HG03066 (cell line): Measurements from ENCODE around the gene GABPA.
"Not testable (repeated sequence)": the region's sequence is repeated elsewhere in the genome, so short reads cannot be mapped to it uniquely, and the experiment has no call there.

Source experiments
- ATAC-seq: cut with Tn5 transposase; IDR thresholded peaks from one replicate; pipeline ENCODE4 v1.9.1; 2021; ENCODE audit warnings: low read depth; ENCODE audit not compliant: unreplicated experiment

The GABPA gene

DNA sequence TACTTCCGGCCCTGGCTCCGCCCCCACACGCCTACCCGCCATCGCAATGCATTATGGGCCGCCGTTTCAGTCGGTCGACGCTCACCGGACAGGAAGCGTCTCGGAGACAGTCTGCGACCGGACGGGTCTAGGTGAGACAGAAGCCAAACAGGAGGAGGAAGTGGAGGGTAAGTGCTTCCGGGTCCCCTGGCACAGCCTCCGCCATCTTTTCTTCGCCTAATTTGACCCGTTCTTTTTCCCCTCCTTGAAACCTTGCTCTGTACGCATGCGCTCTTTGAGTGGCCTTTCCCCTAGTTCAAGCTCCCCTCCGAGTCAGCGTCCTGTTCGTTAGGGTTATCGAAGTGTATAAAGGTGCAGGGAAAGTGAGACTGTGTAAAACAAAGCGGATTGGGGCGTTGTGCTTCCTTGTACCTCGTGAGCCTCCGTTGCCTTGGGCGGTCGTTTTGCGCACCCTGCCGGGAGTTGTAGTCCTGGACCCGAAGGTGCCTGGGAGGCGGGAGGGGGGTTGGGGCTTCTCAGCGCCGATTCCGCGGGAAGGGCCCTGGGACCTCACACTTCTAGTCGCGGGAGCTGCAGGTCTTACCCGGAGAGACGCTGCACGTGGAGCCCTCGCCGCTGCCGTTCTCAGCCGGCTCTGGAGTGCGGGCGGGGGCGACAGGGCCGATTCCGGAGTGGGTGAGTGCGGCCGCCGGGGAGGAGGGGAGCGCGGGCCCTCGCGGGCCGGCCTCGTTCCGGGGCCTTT, at the start of gene GABPA, which contains the start of gene ATP5PF:
Gene GABPA (plus strand): TSS at position 69 of the 742 bp plus-strand sequence. CDS start 6,627 bp downstream, outside the sequence.
Gene ATP5PF (minus strand): TSS at position 1 of the 742 bp plus-strand sequence. CDS start 5,110 bp downstream, outside the sequence.
- ATAC-seq, result peak; percentile 86

DNA sequence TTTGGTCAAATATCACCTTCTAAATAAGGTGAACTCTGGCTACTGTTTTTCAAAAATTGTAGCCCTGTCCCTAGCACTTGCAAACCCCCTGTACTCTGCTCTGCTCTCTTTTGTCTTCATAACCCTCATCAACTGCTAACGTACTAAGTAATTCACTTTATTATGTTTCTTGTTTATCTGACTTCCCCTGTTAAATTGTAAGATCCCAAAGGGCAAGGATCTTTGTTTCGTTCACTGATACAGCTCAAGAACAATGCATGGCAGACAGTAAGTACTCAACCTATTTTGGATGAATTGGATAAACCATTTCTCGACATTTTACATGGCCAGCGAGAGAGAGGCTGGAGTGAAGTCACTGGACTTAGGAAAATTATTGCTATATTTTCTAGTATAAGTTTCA, 47.0 kb upstream of the GABPA start:
- no peak for ATAC-seq

DNA sequence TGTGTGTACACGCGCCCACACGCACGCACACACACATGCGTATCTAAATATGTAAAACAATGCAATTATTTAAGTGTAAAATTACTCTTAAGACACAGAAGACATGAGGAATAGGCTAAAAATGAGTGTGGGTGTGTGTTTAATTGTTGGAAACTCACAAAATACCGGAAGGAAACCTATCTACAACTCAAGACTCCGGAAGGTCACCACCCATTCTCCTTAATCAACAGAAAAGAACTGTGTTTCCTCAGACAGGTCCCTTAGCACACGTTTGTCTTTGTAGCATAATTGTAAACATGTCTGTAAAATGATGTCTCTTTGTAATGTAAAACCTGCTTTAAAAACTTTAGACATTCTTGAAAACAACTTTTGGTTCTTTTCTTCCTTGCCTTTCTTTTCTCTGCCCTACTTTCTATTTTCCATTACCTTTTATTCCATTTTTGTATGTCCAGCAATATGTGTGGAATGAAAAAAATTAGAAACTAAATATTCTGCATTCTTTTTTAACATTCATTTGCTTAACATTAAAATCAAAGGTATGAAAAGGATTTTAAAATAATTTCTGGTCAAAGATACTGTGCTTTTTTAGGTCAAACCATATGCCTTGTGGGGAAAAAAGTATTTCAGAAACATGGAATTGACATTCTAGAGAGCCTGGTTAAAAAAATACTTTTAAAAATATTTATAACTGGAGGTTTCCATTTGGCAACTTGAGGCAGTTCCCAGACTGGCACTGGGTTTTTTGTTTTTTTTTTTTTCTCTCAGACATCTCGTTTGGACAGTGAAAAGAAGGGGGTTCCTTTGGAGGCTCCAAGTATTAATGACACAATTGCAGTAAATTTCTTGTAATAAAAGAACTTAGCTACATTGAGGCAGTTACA, 46.3 kb upstream of the GABPA start:
- no peak for ATAC-seq

DNA sequence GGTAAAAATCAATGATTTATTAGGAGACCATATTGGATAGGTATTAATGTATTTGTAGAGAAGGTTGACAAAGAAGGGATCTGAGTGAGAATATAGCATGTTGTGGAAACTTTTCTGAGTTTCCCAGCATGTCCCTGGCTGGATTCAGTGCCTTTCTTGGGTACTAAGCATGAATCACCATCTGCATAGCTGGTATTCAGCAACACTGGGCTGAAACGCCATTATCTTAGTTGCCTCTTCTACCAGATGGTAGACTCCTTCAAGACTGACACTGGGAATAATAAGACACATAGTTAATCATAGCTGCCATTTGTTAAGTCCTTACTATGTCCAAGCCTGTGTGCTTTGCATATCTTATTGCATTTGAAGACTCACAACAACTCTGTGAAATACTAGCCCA, 45.5 kb upstream of the GABPA start:
- ATAC-seq, result no peak

DNA sequence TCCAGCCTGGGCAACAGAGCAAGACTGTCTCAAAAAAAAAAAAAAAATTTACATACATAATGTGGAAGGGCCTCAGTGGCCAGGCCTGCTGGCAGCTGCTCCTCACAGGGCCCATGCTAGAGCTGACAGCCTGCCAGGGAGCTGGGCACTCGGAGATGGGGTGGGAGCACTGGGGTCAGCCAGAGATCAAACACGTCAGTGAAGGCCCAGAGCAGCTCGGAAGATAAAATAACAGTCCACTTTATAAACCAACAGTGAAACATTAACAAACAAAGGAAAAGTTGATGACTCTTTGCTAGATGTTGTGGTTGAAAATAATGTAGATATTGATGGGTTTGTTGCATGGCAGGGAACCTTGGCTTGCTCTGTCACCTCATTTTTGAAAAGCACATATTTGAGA, 42.8 kb upstream of the GABPA start:
- ATAC-seq, result no peak

DNA sequence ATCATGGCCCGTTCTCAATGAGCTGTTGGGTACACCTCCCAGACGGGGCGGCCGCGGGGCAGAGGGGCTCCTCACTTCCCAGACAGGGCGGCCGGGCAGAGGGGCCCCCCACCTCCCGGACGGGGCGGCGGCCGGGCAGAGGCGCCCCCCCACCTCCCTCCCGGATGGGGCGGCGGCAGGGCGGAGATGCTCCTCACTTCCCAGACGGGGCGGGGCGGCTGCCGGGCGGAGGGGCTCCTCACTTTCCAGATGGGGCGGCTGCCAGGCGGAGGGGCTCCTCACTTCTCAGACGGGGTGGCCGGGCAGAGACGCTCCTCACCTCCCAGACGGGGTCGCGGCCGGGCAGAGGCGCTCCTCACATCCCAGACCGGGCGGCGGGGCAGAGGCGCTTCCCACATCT, 39.3 kb upstream of the GABPA start:
- not testable (repeated sequence) for ATAC-seq

DNA sequence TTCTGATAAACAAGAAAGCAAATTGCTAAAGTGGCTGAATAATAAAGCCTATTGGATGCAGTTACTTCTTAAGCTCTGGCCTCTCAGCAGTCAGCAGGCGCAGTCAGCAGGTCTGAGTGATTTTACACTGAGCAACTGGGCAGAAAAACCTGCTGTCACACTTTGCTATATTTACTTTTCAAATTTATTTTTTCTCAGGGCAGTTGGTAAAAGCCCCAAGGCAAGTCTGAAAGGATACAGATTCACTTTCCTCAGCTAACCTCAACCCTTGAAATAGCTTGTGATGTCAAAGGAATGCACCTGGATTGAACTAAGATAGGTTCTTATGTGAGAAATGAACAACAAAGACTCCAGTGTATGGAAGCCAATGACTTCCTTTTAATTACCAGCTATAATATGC, 34.0 kb upstream of the GABPA start:
- no peak for ATAC-seq

DNA sequence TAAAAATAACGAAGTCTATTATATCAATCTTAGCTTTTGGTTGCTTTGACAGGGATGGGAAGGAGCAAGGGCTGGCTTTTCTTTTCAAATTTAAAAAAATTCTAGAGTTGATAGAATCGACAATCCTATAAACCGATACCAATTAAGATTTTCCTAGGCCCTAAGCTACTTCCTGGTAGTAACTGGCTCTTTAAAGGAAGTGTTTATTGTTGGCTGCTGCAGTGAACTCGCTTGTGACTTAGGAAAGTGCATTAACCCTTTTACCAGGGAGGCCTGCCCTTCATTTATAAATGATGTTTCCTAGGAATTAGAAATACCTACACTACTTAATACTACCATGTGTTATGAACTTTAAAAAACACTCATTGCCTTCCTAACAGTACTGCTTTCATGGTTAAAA, 33.2 kb upstream of the GABPA start:
- ATAC-seq, result no peak

DNA sequence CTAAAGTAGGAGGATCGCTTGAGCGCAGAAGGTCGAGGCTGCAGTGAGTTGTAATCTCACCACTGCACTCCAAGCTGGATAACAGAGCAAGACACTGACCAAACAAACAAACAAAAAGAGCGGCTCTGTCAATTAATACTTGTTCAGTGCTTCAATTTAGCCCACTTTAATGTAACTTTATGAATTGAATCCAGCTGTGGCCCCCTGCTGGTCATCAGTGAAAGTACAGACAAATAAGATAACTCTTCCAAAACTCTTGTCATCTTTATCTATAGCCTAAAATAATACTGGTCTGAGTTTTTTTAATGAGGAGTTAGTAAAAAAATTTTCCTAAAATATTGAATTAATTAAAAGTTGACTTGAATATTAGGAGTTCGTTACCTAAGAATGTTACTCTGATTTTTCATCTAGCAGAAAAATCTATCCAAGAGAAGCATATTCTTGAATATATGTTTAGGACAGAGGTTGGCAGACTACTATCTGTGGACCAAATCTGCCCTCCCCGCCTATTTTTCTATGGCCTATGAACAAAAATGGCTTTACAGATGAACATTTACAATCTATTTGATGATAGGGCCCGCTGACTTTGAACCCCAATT, 26.2 kb upstream of the GABPA start:
- no peak for ATAC-seq

DNA sequence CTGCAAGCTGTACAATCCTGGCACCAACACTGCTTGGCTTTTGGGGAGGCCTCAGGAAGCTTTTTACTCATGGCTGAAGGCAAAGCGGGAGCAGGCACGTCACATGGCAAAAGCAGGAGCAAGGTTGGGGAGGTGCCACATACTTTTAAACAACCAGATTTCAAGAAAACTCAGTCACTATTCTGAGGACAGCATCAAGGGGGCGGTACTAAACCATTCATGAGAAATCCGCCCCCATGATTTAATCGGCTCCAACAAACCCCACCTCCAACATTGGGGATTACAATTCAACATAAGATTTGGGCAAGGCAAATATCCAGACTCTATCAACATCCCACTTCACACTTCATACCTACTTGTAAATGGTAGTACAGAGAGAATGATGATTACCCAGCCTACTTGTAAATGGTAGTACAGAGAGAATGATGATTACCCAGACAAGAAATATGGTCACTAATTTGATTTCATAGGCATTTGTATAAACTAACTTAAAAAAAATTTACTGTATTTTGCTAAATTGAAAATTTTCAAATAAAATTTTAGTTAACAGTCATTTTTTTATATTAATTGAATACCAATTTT, 25.0 kb upstream of the GABPA start:
- no peak for ATAC-seq

DNA sequence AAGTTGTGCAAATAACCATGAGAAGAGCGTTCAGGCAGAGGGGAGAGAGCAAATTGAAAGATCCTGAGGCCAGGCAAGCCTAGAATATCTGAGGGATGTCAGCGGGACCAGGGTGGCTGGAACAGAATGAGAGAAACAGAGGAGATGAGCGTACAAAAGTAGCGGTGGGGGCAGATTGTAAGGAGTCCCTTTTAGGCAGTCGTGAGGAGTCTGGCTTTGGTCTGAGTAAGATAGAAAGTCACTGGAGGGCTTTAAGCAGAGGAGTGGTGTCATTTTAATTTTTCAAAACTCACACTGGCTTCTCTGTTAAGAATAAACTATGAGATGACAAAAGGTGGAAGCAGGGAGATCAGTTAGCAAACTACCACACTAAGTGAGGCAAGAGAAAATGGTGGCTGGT, 24.2 kb upstream of the GABPA start:
- ATAC-seq, result no peak

DNA sequence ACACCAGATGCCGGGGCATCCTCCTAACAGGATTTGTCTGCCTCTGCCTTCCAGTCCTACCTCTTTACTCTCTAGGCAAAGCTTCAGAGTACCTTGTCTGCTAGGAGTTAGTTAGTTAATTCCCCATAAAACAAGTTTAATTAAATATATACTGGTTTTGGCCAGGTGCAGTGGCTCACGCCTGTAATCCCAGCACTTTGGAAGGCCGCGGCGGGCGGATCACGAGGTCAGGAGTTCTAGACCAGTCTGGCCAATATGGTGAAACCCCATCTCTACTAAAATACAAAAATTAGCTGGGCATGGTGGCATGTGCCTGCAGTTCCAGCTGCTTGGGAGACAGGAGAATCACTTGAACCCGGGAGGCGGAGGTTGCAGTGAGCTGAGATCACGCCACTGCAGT, 20.7 kb upstream of the GABPA start:
- ATAC-seq, result not testable (repeated sequence)

DNA sequence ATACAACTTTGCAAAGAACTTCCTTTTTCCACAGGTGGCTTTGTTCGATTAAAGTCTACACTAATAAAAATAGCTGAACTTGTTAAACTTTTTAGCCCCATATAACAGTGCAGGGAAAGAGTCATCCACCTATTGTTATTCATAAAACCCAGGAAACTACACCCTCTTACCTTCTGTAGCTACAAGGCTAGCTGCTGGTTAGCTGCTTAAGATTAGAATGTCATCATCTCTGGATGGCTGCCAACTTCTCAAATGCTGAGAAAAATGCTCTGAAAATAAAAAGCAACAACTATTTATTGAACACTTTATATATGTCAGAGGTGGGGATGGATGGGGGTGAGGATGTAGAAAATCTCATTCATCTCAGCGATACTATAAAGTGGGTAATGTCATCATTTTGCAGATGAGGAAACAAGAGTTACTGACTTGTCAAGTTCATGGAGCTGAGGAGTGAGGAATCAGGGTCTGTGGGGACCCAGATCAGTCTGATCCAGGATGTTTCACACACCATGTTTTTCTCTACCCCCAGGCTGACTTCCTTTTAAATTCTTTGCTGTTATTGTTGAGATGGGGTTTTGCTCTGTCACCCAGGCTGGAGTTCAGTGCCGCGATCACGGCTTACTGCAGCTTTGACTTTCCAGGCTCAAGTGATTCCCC, 17.2 kb upstream of the GABPA start:
- ATAC-seq, result no peak

DNA sequence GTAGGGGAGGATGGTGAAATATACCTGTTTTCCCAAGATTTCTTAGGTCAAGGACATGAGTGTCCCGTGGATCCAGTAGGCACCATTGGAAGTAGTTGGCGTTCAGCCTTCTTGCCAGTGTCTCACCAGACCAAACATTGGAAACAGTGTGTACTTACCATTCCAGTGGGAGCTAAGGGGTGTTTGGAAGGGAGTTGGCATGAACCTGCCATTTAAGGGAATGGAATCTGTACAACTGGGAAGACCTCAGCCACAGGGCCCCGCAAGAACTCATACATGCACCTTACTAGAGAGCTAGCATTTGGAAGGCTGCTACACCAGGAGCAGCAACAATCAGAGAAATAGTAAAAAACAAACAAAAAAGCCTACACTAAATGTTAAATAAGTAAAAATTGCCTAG, 12.8 kb upstream of the GABPA start:
- ATAC-seq, result no peak

DNA sequence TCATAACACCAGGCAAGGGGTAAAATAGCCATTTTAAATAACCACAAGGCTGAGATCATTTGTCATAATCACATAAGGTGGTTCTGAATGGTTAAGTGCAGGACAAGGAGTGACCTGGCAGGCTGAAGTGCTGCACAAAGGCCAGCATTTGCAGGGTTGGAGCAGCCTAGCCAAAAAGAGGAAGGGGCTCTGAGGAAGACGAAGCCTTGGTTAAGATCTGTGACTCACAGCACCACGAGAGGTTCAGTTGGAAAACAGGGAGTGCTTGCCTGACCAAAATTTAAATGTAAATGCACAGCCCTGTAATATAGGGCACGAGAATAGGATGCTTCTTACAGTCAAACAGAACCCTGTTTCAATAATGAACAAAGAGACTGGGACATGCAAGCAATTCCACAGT, 12.1 kb upstream of the GABPA start:
- no peak for ATAC-seq

DNA sequence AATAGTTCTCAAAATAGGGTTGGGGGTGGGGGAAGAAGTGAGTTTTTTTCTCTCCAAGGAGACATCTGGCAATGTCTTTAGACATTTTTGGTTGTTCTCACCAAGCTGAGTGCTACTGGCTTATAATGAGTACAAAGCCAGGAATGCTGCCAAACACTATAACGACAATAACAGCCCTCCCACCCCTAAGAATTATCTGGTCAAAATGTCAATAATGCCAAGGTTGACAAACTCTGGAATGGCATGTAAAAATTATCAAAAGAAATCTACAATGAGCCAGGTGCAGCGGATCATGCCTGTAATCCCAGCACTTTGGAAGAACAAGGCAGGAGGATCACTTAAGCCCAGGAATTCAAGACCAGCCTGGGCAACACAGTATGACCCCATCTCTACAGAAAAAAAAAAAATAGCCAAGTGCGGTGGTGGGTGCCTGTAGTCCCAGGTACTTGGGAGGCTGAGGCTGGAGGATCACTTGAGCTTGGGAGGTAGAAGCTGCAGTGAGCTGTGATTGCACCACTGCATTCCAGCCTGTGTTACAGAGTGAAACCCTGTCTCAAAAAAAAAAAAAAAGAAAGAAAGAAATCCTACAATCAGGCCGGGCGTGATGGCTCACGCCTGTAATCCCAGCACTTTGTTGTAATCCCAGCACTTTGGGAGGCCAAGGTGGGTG, 2.5 kb upstream of the GABPA start:
- no peak for ATAC-seq

DNA sequence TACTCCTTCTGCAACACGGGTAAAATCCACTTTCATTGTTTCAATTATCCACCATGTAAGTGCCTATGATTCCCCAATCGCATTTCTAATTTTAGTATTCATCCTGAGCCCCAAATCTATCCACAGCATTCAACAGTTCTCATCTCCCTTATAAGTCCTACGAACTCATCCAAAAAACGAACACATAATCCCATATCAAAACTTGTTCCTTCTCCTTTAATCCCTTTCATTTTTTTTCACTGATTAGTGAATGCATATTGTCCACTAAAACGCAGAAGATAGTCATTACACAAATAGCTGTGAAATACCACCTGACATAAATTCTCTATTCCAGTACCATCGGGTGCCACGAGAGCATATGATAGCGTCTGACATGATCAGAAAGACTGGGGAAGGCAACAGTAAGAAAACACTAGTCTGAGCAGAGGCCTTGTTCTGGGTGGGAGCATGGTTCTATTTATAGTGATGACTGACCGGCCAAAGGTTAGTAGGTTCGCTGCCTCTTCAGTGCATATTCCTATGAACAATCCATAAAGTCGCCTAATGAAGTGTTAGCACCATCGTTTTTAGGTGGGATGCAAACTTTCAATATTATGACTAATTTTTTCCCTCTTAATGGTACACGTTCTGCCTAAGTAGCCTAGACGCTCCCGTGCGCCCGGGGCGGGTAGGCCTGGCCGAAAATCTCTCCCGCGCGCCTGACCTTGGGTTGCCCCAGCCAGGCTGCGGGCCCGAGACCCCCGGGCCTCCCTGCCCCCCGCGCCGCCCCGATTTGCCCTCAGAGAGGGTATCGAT, 716 bp upstream of the GABPA start:
- no peak for ATAC-seq

DNA sequence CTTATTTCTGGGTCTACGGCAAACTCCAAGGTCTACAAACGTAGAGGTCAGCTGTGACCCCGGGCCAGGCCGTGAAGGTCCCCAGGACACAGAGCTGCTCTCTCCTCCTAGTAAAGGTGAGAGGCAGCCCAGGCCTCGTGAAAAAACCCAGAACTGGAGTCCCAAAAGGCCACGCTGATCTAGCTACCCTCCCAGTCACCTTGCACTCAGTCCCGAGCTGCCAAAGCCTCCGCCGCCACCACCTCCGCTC, 193 bp upstream of the GABPA start:
- no peak for ATAC-seq
